ENCODE measurements around the gene S100Z.

DNA sequence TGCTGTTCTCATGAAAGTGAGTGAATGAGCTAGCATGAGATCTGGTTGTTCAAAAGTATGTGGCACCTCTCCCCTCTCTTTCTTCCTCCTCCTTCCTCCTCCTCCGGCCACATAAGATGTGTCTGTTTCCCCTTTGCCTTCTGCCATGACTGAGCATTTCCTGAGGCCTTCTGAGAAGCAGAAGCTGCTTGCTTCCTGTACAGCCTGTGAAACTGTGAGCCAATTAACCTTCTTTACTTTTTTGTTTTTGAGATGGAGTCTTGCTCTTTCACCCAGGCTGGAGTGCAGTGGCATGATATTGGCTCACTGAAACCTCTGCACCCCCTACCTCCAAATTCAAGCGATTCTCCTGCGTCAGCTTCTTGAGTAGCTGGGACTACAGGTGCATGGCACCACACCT is 6.1 kb downstream of the S100Z start:
- no peak for TF ChIP-seq SUZ12 (IDR thresholded peaks at IDR 0.05; ENCODE audit: extremely low read depth, insufficient read depth, insufficient read length)
- no peak for TF ChIP-seq ZNF274 (IDR thresholded peaks at IDR 0.05; ENCODE audit: low read depth, low read length)
- TF ChIP-seq YY1 (IDR thresholded peaks at IDR 0.05; ENCODE audit: insufficient read depth, insufficient read length): no peak

All from NT2/D1 (cell line).